Duodenal mucosa (tissue), 2 donors: ENCODE results near the gene ZMYM4.
"Not testable (repeated sequence)": the region's sequence is repeated elsewhere in the genome, so short reads cannot be mapped to it uniquely, and the experiment has no call there.

Source experiments
- H3K27ac ChIP-seq: one replicate; pipeline ENCODE4 v1.7.0; 2013; ENCODE audit warnings: low read depth, low read length
- H3K27me3 ChIP-seq, 2 donors: one replicate each; pipeline ENCODE4 v1.7.0; 2013; ENCODE audit warnings: low read length in 2 of 2, control low read depth in 1 of 2; ENCODE audit not compliant: insufficient read depth in 2 of 2, control insufficient read depth in 1 of 2
- H3K36me3 ChIP-seq, 2 donors: one replicate each; pipeline ENCODE4 v1.7.0; 2013; ENCODE audit warnings: low read length in 2 of 2, control low read depth in 1 of 2; ENCODE audit not compliant: insufficient read depth in 2 of 2, control insufficient read depth in 1 of 2
- H3K4me1 ChIP-seq, 2 donors: one replicate each; pipeline ENCODE4 v1.7.0; 2013; ENCODE audit warnings: low read length in 2 of 2, control low read depth in 1 of 2; ENCODE audit not compliant: insufficient read depth in 2 of 2, control insufficient read depth in 1 of 2
- H3K4me3 ChIP-seq, 2 donors: one replicate each; pipeline ENCODE4 v1.7.0; 2013; ENCODE audit warnings: low read length in 2 of 2, low read depth in 1 of 2
- H3K9ac ChIP-seq, 2 donors: one replicate each; pipeline ENCODE4 v1.7.0; 2013; ENCODE audit warnings: low read length in 2 of 2, low read depth in 1 of 2
- H3K9me3 ChIP-seq, 2 donors: one replicate each; pipeline ENCODE4 v1.7.0; 2013; ENCODE audit warnings: low read length in 2 of 2, control low read depth in 1 of 2; ENCODE audit not compliant: control insufficient read depth in 1 of 2

ZMYM4 gene

DNA sequence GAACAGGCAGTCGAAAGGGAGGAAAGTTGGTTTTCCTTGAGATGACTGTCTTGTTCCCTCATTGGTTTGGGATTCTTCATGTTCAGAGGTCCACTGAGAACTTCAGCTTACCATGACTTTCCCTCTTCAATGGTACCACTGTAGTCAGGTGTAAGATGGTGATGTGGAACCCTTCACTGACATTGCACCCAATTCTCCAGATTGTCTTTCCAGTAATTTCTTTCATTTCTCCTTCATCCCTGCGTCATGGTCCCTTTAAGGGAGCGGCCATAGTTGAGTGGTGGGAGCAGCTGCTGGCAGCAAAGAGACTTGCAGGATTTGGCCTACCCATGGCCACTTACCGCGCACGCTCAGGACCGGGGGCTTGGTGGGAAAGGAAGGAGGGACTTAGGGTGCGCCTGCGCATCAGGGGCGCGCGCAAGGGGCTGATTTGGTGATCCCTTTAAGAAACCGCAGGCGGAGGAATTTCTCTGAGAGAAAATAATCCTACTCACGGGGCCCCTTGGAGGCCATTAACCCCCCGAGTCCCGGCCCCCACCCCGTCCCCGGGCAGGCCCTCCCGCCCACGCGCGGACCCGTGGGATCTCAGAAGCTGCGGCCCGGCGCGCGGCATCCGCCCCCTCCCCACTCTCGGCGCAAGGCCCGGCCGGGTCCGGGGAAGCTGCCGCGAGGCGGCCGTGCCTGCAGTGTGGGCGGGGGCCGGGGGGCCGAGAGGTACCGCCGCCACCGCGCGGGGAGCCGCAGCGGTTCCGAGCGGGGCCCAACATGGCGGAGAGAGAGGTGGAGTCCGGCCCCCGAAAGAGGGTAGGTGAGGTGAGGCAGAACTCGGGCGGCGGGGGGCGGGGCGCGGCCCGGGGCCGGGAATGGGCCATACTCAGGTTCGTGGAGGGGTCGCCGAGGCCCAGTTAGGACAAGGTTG, at the start of gene ZMYM4:
Gene ZMYM4, plus strand, starts transcription at position 428 of the 919 bp plus-strand sequence. Its CDS starts 338 bp downstream, at position 766.
- peak within 1 kb of the TSS; percentile 62 for H3K27ac ChIP-seq
- peak within 1 kb of the TSS; percentile 45 to 80 for H3K9ac ChIP-seq
- peak within 1 kb of the TSS; percentile 65 to 88 for H3K4me3 ChIP-seq
- no peaks in the 10 kb centered on the region for H3K36me3 ChIP-seq
- no peaks in the 10 kb centered on the region for H3K27me3 ChIP-seq
- no peaks in the 10 kb centered on the region for H3K9me3 ChIP-seq
- H3K4me1 ChIP-seq, result peaks cover 19 to 25% of the 10 kb centered on the region in 2 donors

GRCh38 chr1:35220976-35221375, 47.5 kb upstream of the ZMYM4 start:
- H3K9ac ChIP-seq, result no peak overlapping the region
- no peak overlapping the region for H3K4me3 ChIP-seq
- H3K27ac ChIP-seq, result no peak overlapping the region
- no peaks in the 10 kb centered on the region for H3K36me3 ChIP-seq
- H3K4me1 ChIP-seq, result no peaks in the 10 kb centered on the region
- H3K27me3 ChIP-seq, result no peaks in the 10 kb centered on the region
- no peaks in the 10 kb centered on the region for H3K9me3 ChIP-seq

GRCh38 chr1:35222322-35223083, 46.0 kb upstream of the ZMYM4 start:
- Histone ChIP-seq H3K36me3 (no peaks in the 10 kb centered on the region), H3K9me3 (no peaks in the 10 kb centered on the region), H3K4me3 (no peak overlapping the region), H3K9ac (no peak overlapping the region), H3K27me3 (no peaks in the 10 kb centered on the region), H3K27ac (no peak overlapping the region), H3K4me1 (no peaks in the 10 kb centered on the region)

DNA sequence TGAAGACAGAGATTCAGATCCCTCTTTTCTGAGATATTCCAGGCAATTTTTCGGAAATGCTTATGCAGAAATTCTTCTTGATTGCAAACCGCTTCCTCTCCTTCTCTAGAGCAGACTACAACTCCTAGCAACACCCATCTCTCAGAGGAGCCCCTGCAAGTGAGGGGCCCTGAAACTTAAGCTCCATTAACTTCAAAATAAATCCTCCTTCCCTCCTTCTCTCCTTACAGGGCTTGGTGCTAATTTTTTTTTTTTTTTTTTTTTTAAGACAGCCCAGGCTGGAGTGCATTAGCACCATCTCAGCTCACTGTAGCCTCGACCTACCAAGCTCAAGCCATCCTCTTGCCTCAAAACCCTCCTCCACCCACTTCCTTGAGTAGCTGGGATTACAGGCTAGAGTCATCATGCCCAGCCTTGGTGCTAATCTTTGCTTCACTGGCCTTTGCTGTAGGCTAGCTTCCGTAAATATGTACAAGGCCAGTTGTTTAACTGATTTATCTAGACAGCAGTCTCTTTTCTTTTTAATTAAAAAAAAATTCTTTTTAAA, 45.4 kb upstream of the ZMYM4 start:
- H3K4me1 ChIP-seq, result no peaks in the 10 kb centered on the region
- H3K27ac ChIP-seq, result no peak overlapping the region
- no peak overlapping the region for H3K9ac ChIP-seq
- H3K27me3 ChIP-seq, result no peaks in the 10 kb centered on the region
- H3K9me3 ChIP-seq, result no peaks in the 10 kb centered on the region
- H3K36me3 ChIP-seq, result no peaks in the 10 kb centered on the region
- no peak overlapping the region for H3K4me3 ChIP-seq

GRCh38 chr1:35226546-35226945, 42.0 kb upstream of the ZMYM4 start:
- H3K4me3 ChIP-seq, result no peak overlapping the region
- H3K4me1 ChIP-seq, result no peaks in the 10 kb centered on the region
- no peaks in the 10 kb centered on the region for H3K27me3 ChIP-seq
- no peaks in the 10 kb centered on the region for H3K9me3 ChIP-seq
- H3K27ac ChIP-seq, result no peak overlapping the region
- no peak overlapping the region for H3K9ac ChIP-seq
- no peaks in the 10 kb centered on the region for H3K36me3 ChIP-seq

DNA sequence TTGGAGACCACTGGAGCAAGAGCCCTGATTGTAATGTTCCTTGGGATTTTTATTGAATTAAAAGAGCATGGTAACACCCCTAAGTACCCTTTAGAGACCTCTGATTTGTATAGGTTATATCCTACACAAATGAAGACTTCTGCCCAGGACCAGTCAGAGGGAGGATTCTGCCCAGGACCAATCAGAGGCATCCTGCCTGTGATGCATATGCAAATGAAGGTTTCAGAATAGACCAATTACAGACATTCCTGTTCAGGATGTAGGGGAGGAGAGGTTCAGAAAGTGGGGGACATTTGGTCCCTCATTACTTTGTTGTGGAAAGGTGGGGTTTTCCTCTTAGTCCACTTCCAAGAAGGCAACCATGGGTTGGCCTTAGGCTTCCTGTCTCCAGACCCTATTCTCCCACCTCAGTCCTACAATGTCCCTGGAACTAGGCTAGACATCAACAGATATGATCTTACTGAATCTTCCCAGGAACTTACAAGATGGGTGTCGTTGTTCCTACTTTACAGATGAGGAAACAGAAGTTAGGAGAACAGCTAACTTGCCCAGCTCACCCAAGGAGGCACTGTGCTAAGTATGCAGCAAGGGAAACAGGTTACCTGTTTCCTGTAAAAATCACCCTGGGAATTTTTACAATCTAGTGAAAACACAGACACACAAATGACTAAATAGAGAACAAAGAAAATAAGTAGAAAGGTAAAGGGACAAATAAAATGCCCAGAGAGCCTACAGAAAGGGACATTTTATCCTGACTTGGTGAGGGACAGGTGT, 38.7 kb upstream of the ZMYM4 start:
- Histone ChIP-seq H3K27me3 (no peaks in the 10 kb centered on the region), H3K4me3 (no peak overlapping the region), H3K9me3 (no peaks in the 10 kb centered on the region), H3K27ac (no peak overlapping the region), H3K36me3 (no peaks in the 10 kb centered on the region), H3K4me1 (no peaks in the 10 kb centered on the region), H3K9ac (no peak overlapping the region)

DNA sequence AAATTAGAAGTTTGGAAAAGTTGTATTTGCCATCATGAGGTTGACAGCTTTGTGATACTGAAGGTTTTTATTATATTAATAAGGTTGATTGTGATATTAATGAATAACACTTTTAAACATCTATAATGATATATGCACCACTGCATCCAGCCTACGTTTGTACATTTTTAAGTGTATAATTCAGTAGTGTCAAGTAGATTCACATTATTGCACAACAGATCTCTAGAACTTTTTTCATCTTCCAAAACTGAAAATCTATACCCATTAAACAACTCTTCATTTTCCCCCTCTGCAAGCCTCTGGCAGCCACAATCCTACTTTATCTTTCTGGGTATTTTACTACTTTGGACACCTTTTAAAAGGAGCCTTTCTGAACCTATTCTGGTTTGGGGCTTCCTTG, 37.2 kb upstream of the ZMYM4 start:
- no peaks in the 10 kb centered on the region for H3K9me3 ChIP-seq
- no peak overlapping the region for H3K4me3 ChIP-seq
- H3K9ac ChIP-seq, result no peak overlapping the region
- no peaks in the 10 kb centered on the region for H3K27me3 ChIP-seq
- no peaks in the 10 kb centered on the region for H3K36me3 ChIP-seq
- H3K27ac ChIP-seq, result no peak overlapping the region
- no peaks in the 10 kb centered on the region for H3K4me1 ChIP-seq

DNA sequence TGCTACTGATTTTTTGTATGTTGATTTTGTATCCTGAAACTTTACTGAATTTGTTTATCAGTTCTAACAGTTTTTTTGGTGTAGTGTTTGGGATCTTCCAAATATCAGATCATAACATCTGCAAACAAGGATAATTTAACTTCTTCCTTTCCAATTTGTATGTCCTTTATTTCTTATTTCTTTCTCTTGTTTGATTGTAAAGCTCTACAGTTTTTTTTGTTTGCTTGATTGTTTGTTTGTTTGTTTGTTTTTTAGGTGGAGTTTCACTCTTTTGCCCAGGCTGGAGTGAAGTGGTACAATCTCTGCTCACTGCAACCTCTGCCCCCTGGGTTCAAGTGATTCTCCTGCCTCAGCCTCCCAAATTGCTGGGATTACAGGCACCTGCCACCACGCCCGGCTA, 31.7 kb upstream of the ZMYM4 start:
- H3K36me3 ChIP-seq, H3K27me3 ChIP-seq, H3K4me3 ChIP-seq, H3K4me1 ChIP-seq, H3K27ac ChIP-seq, H3K9me3 ChIP-seq, H3K9ac ChIP-seq: not testable (repeated sequence)

- Histone ChIP-seq H3K27ac (no peak overlapping the region), H3K27me3 (no peaks in the 10 kb centered on the region), H3K9me3 (no peaks in the 10 kb centered on the region)
Measured at GRCh38 chr1:35243691-35244090, 24.8 kb upstream of the ZMYM4 start.

More at GRCh38 chr1:35243691-35244090, 24.8 kb upstream of the ZMYM4 start:
- H3K36me3 ChIP-seq, result no peaks in the 10 kb centered on the region
- H3K4me3 ChIP-seq, result no peak overlapping the region
- no peaks in the 10 kb centered on the region for H3K4me1 ChIP-seq
- no peak overlapping the region for H3K9ac ChIP-seq
